Cerebellar nuclear complex (tissue), 1 donor: ENCODE measurements around the gene EPS15.
"Not testable (repeated sequence)": the region's sequence is repeated elsewhere in the genome, so short reads cannot be mapped to it uniquely, and the experiment has no call there.

Experiments
- DNase-seq, 2 experiments: peaks; one replicate each; lab custom pipeline; 2025; lab: John Stamatoyannopoulos, UW

The EPS15 gene

GRCh38 chr1:51515312-51515960, 3.6 kb downstream of the EPS15 start:
- no peak for DNase-seq

GRCh38 chr1:51514733-51515132, 4.3 kb downstream of the EPS15 start:
- no peak for DNase-seq

GRCh38 chr1:51512606-51513005, 6.5 kb downstream of the EPS15 start:
- DNase-seq, result no peak

- no peak for DNase-seq
Observed at GRCh38 chr1:51512120-51512519, 6.9 kb downstream of the EPS15 start.

GRCh38 chr1:51509773-51510172, 9.3 kb downstream of the EPS15 start:
- DNase-seq, result no peak

GRCh38 chr1:51506537-51506936, 12.5 kb downstream of the EPS15 start:
- DNase-seq, result no peak

GRCh38 chr1:51504806-51505525, 14.1 kb downstream of the EPS15 start:
- DNase-seq, result no peak

GRCh38 chr1:51501218-51501630, 17.8 kb downstream of the EPS15 start:
- DNase-seq, result not testable (repeated sequence)

- DNase-seq, result no peak
Observed at GRCh38 chr1:51499694-51500093, 19.4 kb downstream of the EPS15 start.

- DNase-seq, result no peak
Observed at GRCh38 chr1:51498924-51499323, 20.1 kb downstream of the EPS15 start.

GRCh38 chr1:51497340-51497739, 21.7 kb downstream of the EPS15 start:
- DNase-seq, result no peak

- no peak for DNase-seq
Observed at GRCh38 chr1:51494138-51494830, 24.8 kb downstream of the EPS15 start.

- DNase-seq, result no peak
Observed at GRCh38 chr1:51491166-51491981, 27.7 kb downstream of the EPS15 start.

- DNase-seq, result no peak
Observed at GRCh38 chr1:51489472-51489871, 29.6 kb downstream of the EPS15 start.

- no peak for DNase-seq
Observed at GRCh38 chr1:51488372-51489050, 30.6 kb downstream of the EPS15 start.

GRCh38 chr1:51487628-51488027, 31.4 kb downstream of the EPS15 start:
- no peak for DNase-seq

GRCh38 chr1:51484591-51484990, 34.5 kb downstream of the EPS15 start:
- no peak for DNase-seq

GRCh38 chr1:51482881-51483280, 36.2 kb downstream of the EPS15 start:
- no peak for DNase-seq

- DNase-seq, result not testable (repeated sequence)
Observed at GRCh38 chr1:51474832-51475620, 44.0 kb downstream of the EPS15 start.

GRCh38 chr1:51473331-51474115, 45.5 kb downstream of the EPS15 start:
- DNase-seq, result no peak
